BJ (cell line): ENCODE results near the gene WIZ. TPM values are rescaled to one million over a fixed set of nuclear protein-coding genes. Genes with fewer than 3 reads are reported as not detected.

Experiments used
- CTCF ChIA-PET: fragments of 350-600 bp; formaldehyde crosslinking; extraction: SDS; loops from one replicate; lab custom pipeline; 2021; ENCODE audit warnings: antibody characterized with exemption, inconsistent platforms; lab: Yijun Ruan, JAX
- POLR2A ChIA-PET: fragments of 300-600 bp; sonication (Branson Sonifier 250); formaldehyde crosslinking; extraction: SDS; loops from one replicate; lab custom pipeline; 2021; ENCODE audit warnings: antibody characterized with exemption; lab: Charles Lee
- DNase-seq: peaks from one replicate; pipeline ENCODE4 v3.0.0-alpha.2; 2011; ENCODE audit warnings: low read depth
- H3K27me3 ChIP-seq: 2 replicates; pipeline ENCODE4 v1.6.0; 2011; ENCODE audit warnings: low read length; ENCODE audit not compliant: control insufficient read depth, insufficient read depth
- H3K36me3 ChIP-seq: 2 replicates; pipeline ENCODE4 v1.5.1; 2011; ENCODE audit warnings: low read length; ENCODE audit not compliant: control insufficient read depth, insufficient read depth
- H3K4me3 ChIP-seq: 2 replicates; pipeline ENCODE4 v1.5.1; 2011; ENCODE audit warnings: low read depth, mild to moderate bottlenecking, control low read depth, low read length
- polyA plus RNA-seq: library from polyadenylated mRNA; depleted of rRNA; stranded (reverse); fragments of >200 nt; gene quantifications from 2 replicates; pipeline ENCODE4 v1.2.3, GENCODE V29; 2011
- TF ChIP-seq, protein P1 (sequence below): IDR thresholded peaks from 2 replicates; pipeline ENCODE4 v1.5.1; 2011; ENCODE audit warnings: low read depth, mild to moderate bottlenecking, control low read depth, inconsistent platforms, low read length, moderate library complexity; ENCODE audit not compliant: insufficient read depth

WIZ gene
- polyA plus RNA-seq, 1 experiment = 10.9 TPM

DNA sequence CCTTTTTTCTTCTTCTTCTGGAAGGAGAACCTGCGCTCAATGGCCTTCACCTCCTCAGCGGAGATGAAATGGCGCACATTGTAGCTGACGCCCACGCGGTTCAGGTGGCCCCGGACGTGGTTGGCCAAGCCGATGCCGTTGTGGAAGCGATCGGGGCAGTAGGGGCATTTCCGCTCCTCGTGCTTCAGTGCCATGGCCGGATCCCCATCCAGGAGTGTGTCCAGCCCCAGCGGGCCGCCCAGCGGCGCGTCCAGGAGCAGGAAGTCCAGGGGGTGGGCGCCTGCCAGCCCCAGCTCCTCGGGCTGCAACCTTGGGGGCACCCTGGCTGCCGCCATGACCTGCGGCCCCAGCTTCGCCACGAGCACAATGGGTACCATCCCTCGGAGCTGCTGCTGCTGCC lies 11.2 kb downstream of the WIZ start:
- TF ChIP-seq, protein P1, sequence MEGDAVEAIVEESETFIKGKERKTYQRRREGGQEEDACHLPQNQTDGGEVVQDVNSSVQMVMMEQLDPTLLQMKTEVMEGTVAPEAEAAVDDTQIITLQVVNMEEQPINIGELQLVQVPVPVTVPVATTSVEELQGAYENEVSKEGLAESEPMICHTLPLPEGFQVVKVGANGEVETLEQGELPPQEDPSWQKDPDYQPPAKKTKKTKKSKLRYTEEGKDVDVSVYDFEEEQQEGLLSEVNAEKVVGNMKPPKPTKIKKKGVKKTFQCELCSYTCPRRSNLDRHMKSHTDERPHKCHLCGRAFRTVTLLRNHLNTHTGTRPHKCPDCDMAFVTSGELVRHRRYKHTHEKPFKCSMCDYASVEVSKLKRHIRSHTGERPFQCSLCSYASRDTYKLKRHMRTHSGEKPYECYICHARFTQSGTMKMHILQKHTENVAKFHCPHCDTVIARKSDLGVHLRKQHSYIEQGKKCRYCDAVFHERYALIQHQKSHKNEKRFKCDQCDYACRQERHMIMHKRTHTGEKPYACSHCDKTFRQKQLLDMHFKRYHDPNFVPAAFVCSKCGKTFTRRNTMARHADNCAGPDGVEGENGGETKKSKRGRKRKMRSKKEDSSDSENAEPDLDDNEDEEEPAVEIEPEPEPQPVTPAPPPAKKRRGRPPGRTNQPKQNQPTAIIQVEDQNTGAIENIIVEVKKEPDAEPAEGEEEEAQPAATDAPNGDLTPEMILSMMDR = no peak
- H3K4me3 ChIP-seq = no peak overlapping the region
- ChIA-PET CTCF (interaction anchor here (1.1 to 3.2 kb wide), 3 partner anchors 9 to 257 kb away, joined by 3 to 10 read pairs (median 8); partner anchors contain the start of gene AKAP8), POLR2A (no interaction called here)
- no peaks in the 10 kb centered on the region for H3K36me3 ChIP-seq
- no peak for DNase-seq
- H3K27me3 ChIP-seq = no peaks in the 10 kb centered on the region

DNA sequence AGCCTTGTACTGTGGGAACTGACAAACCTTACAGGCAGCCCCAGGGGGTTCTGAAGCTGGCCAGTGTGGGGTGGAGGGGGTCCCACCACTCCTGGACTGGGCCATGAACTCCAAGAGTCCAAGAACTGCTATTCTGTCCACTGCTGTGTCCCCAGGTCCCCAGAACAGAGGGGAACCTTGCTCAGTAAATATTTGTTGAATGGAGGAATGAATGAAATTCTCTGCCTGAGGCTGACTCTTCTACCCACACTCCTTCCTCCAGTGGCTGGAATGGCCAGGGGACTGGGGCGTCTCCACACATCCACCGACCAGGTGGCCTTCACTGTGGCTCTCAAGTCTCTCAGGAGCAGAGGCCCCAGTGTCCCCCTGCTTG lies 11.6 kb downstream of the WIZ start:
- H3K27me3 ChIP-seq = no peaks in the 10 kb centered on the region
- ChIA-PET POLR2A (no interaction called here), CTCF (interaction anchor here (0.7 to 3.2 kb wide), 5 partner anchors 10 to 257 kb away, joined by 3 to 10 read pairs (median 3); partner anchors contain the start of gene AKAP8)

DNA sequence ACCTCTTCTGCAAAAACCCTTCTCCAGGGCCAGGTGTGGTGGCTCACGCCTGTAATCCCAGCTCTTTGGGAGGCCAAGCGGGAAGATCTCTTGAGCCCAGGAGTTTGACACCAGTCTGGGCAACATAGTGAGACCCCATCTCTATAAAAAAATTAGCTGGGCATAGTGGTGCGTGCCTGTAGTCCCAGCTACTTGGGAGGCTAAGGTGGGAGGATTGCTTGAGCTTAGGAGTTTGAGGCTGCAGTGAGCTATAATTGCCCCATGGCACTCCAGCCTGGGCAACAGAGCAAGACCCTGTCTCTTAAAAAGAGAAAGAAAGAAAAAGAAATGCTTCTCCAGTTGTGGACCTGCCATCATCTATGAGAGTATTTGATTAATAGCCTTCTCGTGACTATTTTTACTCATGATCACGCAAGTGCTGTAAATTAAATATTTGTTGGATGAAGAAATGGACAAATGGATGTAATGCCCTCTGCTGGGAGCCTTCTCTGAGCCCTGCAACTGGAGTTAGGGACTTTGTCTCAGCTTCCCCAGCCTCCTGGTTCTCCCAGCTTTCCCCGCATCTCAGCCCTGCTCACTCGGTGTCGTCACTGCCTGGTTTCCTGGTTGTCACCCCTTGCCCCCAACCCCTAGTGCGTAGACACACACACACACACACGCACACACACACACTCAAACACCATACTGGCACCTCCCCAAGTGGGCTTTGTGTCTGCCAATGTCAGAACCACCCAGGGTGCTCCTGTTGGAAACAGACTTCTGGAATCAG lies 12.2 kb downstream of the WIZ start:
- TF ChIP-seq, protein P1 = peak; percentile 37
- Histone ChIP-seq H3K36me3 (no peaks in the 10 kb centered on the region), H3K4me3 (no peak overlapping the region), H3K27me3 (no peaks in the 10 kb centered on the region)
- CTCF ChIA-PET = interaction anchor here (0.6 to 3.2 kb wide), 10 partner anchors 10 to 779 kb away, joined by 3 to 10 read pairs (median 3); partner anchors contain the start of gene AKAP8
- POLR2A ChIA-PET = no interaction called here
- no peak for DNase-seq

More for the DNA sequence above, 11.6 kb downstream of the WIZ start:
- TF ChIP-seq, protein P1 = no peak
- Histone ChIP-seq H3K4me3 (no peak overlapping the region), H3K36me3 (no peaks in the 10 kb centered on the region)
- no peak for DNase-seq

DNA sequence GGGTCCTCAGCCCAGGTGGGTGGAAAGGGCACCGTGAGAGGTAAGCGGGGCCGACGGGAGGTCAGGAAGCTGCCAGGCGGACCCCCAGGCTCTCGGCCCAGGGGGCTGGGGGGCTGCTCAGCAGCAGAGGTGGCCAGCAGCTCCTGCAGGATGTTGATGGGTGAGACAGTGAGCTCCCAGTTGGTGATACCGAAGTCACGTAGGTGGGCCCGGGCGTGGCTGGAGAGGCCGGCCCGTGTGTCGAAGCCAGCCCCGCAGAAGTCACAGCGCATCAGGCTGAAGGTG lies 13.0 kb downstream of the WIZ start:
- CTCF ChIA-PET = interaction anchor here (0.6 to 3.2 kb wide), 8 partner anchors 11 to 605 kb away, joined by 3 to 10 read pairs (median 4); partner anchors contain the start of gene AKAP8
- DNase-seq = no peak
- Histone ChIP-seq H3K36me3 (no peaks in the 10 kb centered on the region), H3K27me3 (no peaks in the 10 kb centered on the region), H3K4me3 (no peak overlapping the region)
- POLR2A ChIA-PET = no interaction called here
- TF ChIP-seq, protein P1 = no peak

DNA sequence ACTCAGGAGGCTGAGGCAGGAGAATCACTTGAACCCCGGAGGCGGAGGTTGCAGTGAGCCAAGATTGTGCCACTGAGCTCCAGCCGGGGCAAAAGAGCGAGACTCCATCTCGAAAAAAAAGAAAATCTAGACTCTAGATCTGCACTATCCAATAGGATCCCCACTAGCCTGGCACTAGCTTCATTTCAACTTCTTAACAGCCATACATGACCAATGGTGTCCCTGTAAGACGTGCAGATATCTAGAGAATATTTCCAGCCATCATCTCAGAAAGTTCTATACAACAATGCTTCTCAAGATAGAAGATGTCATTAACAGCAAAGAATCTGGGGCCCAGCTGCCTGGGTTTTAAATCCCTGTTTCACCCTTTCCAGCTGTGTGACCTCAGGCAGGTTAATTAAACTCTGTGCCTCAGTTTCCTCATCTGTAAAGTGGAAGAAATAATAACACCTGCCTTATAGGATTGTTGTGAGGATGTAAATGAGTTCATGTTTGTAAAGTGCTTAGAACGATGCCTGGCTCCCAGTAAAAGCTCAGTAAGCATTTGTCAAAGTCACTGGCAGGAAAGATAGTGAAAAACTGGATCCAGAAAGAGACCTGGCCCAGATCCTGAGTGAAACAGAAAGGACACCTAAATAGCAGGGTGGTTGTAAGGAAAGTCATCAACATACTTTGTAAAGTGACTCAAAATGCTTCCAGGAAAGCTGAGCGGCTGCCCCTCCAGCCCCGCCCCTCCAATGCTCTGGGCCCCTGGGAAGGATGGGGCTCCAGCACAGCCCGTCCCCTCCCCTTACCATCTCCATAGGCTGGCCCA lies 13.5 kb downstream of the WIZ start:
- POLR2A ChIA-PET = no interaction called here

More for the DNA sequence above, 13.5 kb downstream of the WIZ start:
- TF ChIP-seq, protein P1 = no peak
- no peak for DNase-seq
- CTCF ChIA-PET = interaction anchor here (0.9 to 3.2 kb wide), 7 partner anchors 12 to 196 kb away, joined by 3 to 10 read pairs (median 3); no protein-coding TSS in a partner anchor
- H3K27me3 ChIP-seq = no peaks in the 10 kb centered on the region
- H3K4me3 ChIP-seq = no peak overlapping the region
- no peaks in the 10 kb centered on the region for H3K36me3 ChIP-seq
